Activated CD4-positive, CD25-positive, alpha-beta regulatory T cell treated with anti-CD3 and anti-CD28 coated beads, Interleukin-2, amount 50 U/mL, for 24 hours (primary cell): ENCODE results near the gene ZNF660.
A peak's percentile ranks its signal among the peaks of the same experiment; 100 is the strongest.
"Not testable (repeated sequence)": the region's sequence is repeated elsewhere in the genome, so short reads cannot be mapped to it uniquely, and the experiment has no call there.

Experiments
- ATAC-seq, 2 donors: fragments of 150-1000 bp; cut with Tn5 transposase; one replicate each; pipeline ENCODE4 v1.10.0; 2021; ENCODE audit warnings: mild to moderate bottlenecking in 1 of 2, moderate library complexity in 1 of 2

ZNF660 gene

DNA sequence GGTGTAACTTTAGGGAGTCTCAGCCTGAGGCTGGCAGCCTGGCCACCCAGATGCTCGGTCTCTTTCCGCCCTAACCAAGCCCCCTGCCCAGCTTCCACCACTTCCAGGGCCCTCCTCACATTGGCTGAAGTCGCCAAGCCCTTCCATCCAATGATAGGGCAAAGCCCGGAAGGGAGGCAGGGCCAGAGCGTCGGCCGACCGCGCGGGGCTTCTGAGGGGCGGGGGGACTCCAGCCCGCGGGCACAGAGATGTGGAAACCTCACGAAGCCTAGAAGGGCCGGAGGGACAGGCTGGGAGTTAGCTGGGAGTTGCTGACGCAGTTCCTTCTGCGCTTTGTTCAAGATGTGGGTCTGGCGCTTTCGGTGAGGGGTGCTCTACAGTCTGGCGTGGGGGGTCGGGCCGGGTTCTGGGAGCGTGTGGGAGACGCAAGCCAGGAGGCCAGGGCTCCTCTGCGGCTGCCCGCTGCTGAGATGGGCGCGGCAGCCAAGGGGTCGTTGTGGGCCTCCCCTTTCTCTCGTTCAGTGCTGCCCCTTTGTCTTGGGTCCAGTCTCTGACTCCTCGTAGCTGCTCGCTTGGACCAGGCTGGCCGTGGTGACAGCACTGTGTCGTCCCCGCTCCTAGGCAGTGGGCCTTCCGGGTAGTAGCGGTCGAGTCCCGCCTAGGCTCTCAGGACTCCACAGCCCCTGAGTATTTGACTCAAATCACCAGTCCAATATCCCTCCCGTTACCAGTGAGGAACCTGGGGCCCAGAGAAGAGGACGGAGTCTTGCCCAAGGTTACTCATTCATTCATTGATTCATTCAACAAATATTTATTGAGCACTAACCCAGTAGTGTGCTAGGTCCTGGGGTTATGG is at the start of gene ZNF660:
Gene ZNF660 (plus strand): TSS at position 319 of the 856 bp plus-strand sequence. CDS start 9,230 bp downstream, outside the sequence.
- peak in 1 of 2 donors; percentile 41 for ATAC-seq

DNA sequence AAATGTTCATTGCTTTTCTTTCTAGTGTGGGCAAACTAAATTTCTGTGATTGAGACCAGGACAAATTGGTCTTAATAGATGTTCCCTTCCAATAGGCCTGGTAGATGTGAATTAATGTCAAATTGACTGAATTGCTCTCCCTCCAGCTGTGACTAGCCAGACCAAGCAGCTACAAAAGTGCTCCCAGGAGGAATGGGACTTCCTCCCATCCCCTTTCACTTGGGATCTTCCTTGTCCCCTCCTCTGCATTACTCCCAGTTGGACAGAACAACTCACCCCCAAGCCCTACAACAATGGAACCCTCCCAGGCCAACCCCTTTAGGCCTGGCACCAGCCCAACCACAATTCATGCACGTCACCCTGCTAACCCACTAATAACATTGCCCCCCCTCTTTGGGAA is 49.4 kb upstream of the ZNF660 start:
- no peak for ATAC-seq

GRCh38 chr3:44544811-44545210 is 40.0 kb upstream of the ZNF660 start:
- not testable (repeated sequence) for ATAC-seq

DNA sequence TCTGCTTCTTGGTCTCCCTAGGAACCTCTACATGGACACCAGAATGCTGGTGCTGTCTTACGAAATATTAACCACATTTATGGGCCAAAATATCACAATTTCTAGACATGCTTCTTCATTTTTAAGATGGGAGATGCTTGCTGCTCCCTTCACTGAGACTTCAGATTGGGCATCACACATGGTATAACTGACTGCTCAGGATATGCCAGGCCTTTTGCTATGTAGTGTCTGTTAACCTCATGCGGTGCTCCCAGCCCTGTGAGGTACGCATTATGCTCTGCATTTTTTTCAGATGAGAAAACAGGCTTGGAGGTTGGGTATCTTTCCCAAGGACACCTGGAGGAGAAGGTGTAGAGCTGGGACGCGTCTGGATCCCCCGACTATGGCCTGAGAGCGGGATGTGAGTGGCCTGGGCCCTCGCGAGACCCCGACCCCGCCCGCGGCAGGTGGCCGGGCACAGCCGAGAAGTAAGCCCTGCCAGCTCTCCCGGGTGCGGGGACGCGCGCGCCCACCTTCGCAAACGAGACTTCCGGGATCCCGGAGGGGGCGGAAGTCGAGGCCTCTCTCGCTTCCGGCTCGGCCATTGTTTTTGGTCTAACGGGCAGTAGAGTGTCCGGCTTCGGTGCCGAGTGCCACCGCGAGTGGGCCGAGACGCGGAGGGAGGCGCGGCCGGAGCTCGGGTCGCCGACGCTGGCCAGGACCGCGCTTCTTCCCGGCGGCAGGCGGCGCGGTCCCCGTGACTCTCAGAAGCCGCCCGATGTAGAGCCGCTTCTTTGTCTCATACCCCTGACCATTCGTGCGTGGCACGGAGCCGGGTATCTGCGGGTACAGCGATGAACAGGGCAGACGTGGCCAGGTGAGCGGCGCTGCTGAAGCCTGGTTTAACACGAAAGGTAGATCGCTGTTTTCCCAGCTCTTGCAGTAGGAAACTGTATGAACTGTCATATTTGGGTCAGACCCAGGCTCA is 29.9 kb upstream of the ZNF660 start, which contains the start of gene ZKSCAN7:
Gene ZKSCAN7 (plus strand): TSS at position 568 of the 967 bp plus-strand sequence. CDS start 1,855 bp downstream, outside the sequence.
- peak; percentile 64 to 77 for ATAC-seq

- ATAC-seq = no peak
These were observed 29.0 kb upstream of the ZNF660 start for GRCh38 chr3:44555723-44556122.

DNA sequence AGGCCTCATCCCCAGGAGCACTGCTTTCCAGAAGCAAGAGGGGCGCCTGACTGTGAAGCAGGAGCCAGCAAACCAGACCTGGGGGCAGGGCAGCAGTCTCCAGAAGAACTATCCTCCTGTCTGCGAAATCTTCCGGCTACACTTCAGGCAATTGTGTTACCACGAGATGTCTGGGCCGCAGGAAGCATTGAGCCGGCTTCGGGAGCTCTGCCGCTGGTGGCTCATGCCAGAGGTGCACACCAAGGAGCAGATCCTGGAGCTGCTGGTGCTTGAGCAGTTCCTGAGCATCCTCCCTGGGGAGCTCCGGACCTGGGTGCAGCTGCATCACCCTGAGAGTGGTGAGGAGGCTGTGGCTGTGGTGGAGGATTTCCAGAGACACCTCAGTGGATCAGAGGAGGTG is 27.7 kb upstream of the ZNF660 start:
- no peak for ATAC-seq

GRCh38 chr3:44561076-44561475 is 23.7 kb upstream of the ZNF660 start:
- no peak for ATAC-seq

- ATAC-seq = no peak
These were observed 22.6 kb upstream of the ZNF660 start for GRCh38 chr3:44562147-44562546.

- no peak for ATAC-seq
These were observed 16.2 kb upstream of the ZNF660 start for GRCh38 chr3:44568561-44568960.

DNA sequence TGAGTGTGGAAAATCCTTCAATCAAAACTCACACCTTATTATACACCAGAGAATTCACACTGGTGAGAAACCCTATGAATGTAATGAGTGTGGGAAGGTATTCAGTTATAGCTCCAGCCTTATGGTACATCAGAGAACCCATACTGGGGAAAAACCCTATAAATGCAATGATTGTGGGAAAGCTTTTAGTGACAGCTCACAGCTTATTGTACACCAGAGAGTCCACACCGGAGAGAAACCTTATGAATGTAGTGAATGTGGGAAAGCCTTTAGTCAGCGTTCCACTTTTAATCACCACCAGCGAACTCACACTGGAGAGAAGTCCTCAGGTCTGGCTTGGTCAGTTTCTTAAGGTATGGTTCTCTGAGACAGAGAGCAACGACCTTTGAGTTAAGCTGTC is 13.7 kb upstream of the ZNF660 start:
- ATAC-seq = no peak

- no peak for ATAC-seq
These were observed 8.2 kb upstream of the ZNF660 start for GRCh38 chr3:44576613-44577012.

GRCh38 chr3:44577354-44577952 is 7.3 kb upstream of the ZNF660 start:
- not testable (repeated sequence) for ATAC-seq

GRCh38 chr3:44578316-44578715 is 6.4 kb upstream of the ZNF660 start:
- ATAC-seq = not testable (repeated sequence)

DNA sequence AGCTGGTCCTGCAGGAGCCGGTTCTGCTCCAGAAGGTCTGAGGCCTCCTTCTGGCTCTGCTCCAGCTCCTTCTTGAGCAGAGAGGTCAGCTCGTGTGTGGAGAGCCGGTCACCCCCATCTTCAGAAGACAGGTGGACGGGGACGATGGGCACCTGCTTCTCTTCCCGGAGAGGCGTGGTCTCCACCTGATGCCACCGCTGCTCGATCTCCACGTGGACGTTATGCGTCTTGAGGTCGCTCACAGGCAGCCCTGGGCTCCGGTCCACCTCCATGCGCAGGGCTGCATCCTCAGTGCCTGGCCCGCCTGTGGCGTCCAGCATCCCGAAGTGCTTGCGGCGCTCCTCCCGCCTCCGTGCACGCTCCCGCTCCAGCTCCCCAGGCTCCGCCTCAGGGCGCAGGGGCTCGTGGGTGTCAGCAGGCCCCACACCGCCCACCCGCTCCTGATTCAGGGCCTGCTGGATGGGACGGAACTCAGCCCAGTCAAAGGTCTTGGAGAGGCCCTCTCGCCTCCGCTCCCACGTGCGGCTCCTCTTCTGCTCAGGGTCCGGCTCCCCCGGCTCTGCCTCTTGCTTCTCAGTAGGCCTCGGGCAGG is 5.7 kb upstream of the ZNF660 start:
- ATAC-seq = not testable (repeated sequence)

DNA sequence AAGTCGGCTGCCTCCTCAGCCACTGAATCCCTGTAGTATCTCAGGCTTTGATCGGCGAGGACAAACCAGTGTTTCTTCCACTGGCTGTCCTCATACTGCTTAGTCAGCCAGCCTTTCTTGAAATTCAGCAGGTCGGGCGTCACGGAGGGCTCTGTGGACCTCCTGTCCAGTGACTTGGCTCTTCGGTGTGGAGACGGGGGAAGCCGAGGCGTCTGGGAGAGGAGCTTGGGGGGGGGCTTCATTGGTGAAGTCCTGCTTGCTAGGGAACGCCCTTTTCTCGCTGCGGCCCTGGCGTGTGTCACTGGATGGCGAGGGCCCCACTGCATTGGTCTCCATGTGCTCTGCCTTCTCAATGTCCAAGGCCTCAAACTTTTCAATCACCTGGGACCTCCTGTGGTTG is 5.0 kb upstream of the ZNF660 start:
- ATAC-seq = not testable (repeated sequence)

DNA sequence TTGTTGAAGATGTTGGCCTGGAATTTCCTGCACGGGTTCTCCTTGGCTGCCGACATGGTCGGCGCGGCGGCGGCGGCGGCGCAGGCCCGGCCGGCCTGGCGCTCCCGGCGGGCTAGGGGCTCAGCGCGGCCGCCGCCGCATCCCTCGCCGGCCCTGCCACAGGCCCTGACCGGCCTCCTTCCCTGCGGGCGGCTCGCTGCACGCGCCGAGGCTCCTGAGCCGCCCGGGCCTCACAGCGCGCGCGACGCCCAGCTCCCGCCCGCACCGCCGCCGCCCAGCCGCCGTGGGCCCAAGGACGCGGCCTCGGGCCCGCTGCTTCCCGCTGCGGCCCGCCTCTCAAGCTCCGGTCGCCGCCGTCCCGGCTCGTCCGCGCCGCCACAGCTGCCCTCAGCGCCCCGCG is 3.8 kb upstream of the ZNF660 start:
- ATAC-seq = not testable (repeated sequence)

DNA sequence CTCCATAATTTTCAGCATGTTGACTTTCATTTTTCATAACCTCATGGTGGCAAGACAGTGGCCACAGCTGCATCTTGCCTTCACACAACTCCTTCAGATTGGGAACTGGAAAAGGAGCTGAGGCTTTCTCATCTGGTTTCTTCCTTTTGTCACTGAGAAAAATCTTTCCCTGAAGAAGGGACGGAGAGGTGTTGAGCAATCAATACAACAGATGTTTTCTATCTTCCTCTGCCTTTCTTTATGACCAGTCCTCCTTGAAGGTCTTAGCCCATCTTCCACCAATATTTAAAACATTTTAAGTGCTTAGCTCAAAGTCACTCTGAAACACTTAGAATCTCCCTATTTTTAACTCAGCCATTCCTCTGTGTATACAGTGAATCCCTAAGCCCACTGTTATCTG is 11.9 kb downstream of the ZNF660 start:
- ATAC-seq = no peak

- ATAC-seq = no peak
These were observed 17.0 kb downstream of the ZNF660 start for GRCh38 chr3:44601749-44602148.

DNA sequence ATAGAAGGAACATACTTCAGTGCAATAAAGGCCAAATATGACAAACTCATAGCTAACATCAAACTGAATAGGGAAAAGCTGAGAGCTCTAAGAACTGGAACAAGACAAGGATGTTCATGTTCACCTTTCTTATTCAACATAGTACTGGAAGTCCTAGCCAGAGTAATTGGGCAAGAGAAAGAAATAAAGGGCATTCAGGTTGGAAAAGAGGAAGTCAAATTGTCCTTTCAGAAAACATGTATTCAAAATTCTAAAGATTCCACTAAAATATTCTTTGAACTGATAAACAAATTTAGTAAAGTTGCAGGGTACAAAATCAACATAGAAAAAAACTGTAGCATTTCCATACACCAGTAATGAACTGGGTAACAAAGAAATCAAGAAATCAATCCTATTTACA is 27.9 kb downstream of the ZNF660 start:
- ATAC-seq = no peak

- ATAC-seq = peak; percentile 87 to 91
These were observed 40.2 kb downstream of the ZNF660 start, which contains the start of gene ZNF197 for GRCh38 chr3:44624749-44625480. ZNF197 (plus strand) TSS chr3:44625036; CDS start chr3:44629155, 4,119 bp downstream.

DNA sequence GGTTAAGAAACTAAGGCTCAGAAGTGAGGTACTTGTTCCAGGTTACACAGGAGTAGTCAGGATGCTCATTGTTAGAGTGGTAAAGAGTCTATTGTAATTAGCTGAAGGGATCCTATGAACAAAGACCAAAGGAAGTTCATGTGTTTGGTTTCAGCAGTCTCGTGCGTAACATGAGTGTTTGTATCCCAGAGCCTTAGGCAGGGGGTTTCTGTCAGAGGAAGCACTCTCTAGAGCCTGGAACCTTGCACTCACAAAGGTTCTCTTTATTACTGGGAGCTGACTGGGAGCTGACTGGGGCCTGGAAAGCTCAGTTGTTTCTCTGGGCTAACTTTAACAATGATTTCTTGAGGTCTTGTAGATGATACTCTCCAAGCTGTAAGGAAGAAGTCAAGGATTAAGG is 44.0 kb downstream of the ZNF660 start:
- no peak for ATAC-seq

DNA sequence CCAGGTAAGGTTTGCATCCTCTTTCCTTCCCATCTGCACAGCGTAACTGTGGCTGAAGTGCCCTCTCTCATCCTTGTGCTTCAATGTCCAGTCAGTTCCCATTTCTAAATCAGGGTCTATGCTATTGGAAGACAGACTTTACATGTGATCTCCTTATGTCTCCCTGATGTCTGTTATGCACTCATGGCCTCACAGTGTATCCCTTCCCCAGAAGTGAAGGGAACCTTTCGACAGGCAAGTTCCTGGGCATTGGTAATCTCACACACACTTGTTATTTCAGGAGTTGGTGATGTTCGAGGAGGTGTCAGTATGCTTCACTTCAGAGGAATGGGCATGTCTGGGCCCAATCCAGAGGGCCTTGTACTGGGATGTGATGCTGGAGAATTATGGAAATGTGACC is 47.4 kb downstream of the ZNF660 start:
- no peak for ATAC-seq
